Prostate gland (tissue), 2 donors: ENCODE measurements around the gene EMID1. TPM values are rescaled to one million over a fixed set of nuclear protein-coding genes. Genes with fewer than 3 reads are reported as not detected.

ENCODE experiments used
- DNase-seq: peaks from one replicate; pipeline ENCODE4 v3.0.0-alpha.2; 2019; ENCODE audit warnings: low spot score
- H3K27ac ChIP-seq, 2 donors: fragments of 200-600 bp; sonication (generic); 2 replicates each; pipeline ENCODE4 v1.5.1; 2017 to 2019
- H3K27me3 ChIP-seq: fragments of 200-600 bp; sonication (generic); replicated peaks from 2 replicates; pipeline ENCODE4 v1.5.1; 2019; ENCODE audit not compliant: insufficient read depth
- H3K36me3 ChIP-seq, 2 donors: fragments of 200-600 bp; sonication (generic); 1 replicate in 1 of 2; 2 replicates in 1 of 2; pipeline versions ENCODE4 v1.5.1 to v1.8.1; 2017 to 2019
- H3K4me1 ChIP-seq: fragments of 200-600 bp; sonication (generic); replicated peaks from 2 replicates; pipeline ENCODE4 v1.5.1; 2019
- H3K4me3 ChIP-seq, 2 donors: fragments of 200-600 bp; sonication (generic); 2 replicates each; pipeline ENCODE4 v1.5.1; 2017 to 2019
- H3K9me3 ChIP-seq: fragments of 200-600 bp; sonication (generic); 2 replicates; pipeline ENCODE4 v1.5.1; 2017
- CTCF ChIP-seq, 4 experiments: fragments of 200-600 bp in 2 of 4; fragments of 450-650 bp in 2 of 4; sonication (generic) in 2 of 4; IDR thresholded peaks; 1 replicate in 3 of 4; 2 replicates in 1 of 4; pipeline ENCODE4 v1.5.1; 2016 to 2019; ENCODE audit warnings: antibody characterized with exemption in 4 of 4, mild to moderate bottlenecking in 2 of 4, moderate library complexity in 2 of 4
- POLR2A ChIP-seq: fragments of 450-650 bp; IDR thresholded peaks from one replicate; pipeline ENCODE4 v1.6.1; 2016; ENCODE audit warnings: antibody characterized with exemption, mild to moderate bottlenecking
- POLR2AphosphoS5 ChIP-seq: sonication (generic); formaldehyde crosslinking; IDR thresholded peaks from one replicate; pipeline ENCODE4 v1.6.1; 2017; ENCODE audit warnings: antibody characterized with exemption
- WGBS: methylation state at CpG from one replicate; pipeline ENCODE4 v1.1.5; 2018; 5-methylcytosine and 5-hydroxymethylcytosine counted together
- intact Hi-C: fragments of 100-400 bp; cut with DNase I; formaldehyde crosslinking; loops from one replicate; pipeline ENCODE4 v1.14.2; 2022
- total RNA-seq, 2 donors: library from RNA; depleted of rRNA; stranded (reverse); fragments of >200 nt; gene quantifications; one replicate each; pipeline ENCODE4 v1.1.0, GENCODE V29; 2016

Gene EMID1
- total RNA-seq, 2 donors from 2014 or later: 12.8 to 14.7 TPM

- H3K9me3 ChIP-seq: no peaks in the 10 kb centered on the region
- intact Hi-C loops: no loop called here
- WGBS: 94% methylated on average over 17 of the region's 17 CpGs
- no peak for TF ChIP-seq POLR2A
- no peak for TF ChIP-seq POLR2AphosphoS5
- TF ChIP-seq CTCF (IDR thresholded peaks at IDR 0.05): no peak
- no peaks in the 10 kb centered on the region for H3K4me1 ChIP-seq
- no peak overlapping the region for H3K4me3 ChIP-seq
- no peaks in the 10 kb centered on the region for H3K27me3 ChIP-seq
- no peak for DNase-seq
- no peak overlapping the region for H3K27ac ChIP-seq
- H3K36me3 ChIP-seq: no peaks in the 10 kb centered on the region
Measured at GRCh38 chr22:29258407-29259252, 52.9 kb downstream of the EMID1 start.

DNA sequence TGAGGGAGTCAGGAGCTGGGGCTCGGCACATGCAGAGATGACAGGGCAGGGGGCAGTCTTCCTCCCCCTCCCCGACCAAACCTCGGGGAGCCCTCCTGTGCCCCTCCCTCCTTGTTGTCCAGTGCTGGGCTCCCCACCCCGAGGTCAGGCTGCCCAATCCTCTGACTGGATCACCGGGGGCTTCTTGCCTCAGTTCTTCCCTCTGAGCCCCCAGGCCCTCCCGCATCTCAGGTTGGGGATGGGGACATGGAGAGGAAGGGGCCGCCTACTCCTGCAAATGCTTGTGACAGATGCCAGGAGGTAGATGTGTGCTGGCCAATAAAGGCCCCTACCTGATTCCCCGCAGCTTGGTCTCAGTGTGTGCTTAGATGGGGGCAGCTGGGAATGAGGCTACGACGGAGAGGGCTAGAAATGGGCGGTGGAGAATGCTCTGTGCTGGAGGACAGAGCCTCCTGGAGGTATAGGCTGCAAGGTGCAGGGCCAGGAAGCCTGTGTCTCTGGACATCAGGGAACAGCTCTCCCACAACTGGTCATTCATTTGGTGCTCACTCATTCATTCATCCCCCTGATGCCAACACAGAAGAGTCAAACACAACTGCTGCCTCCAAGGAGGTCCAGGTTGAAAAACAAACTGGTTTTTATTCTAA, 53.7 kb downstream of the EMID1 start:
- Histone ChIP-seq H3K4me1 (no peaks in the 10 kb centered on the region), H3K27me3 (no peaks in the 10 kb centered on the region), H3K36me3 (no peaks in the 10 kb centered on the region), H3K9me3 (no peaks in the 10 kb centered on the region), H3K4me3 (no peak overlapping the region), H3K27ac (no peak overlapping the region)
- no peak for DNase-seq
- no peak for TF ChIP-seq CTCF (IDR thresholded peaks at IDR 0.05)
- no peak for TF ChIP-seq POLR2AphosphoS5
- no peak for TF ChIP-seq POLR2A
- WGBS: 77% methylated on average over 11 of the region's 11 CpGs
- intact Hi-C loops: no loop called here

- TF ChIP-seq POLR2AphosphoS5 (no peak), CTCF (IDR thresholded peaks at IDR 0.05) (no peak), POLR2A (no peak)
- no peaks in the 10 kb centered on the region for H3K27me3 ChIP-seq
- DNase-seq: no peak
- intact Hi-C loops: no loop called here
- no peak overlapping the region for H3K4me3 ChIP-seq
- H3K4me1 ChIP-seq: no peaks in the 10 kb centered on the region
- 81% methylated on average over 7 of the region's 13 CpGs for WGBS
- peaks cover 0 to 2% of the 10 kb centered on the region in 2 donors for H3K36me3 ChIP-seq
- no peaks in the 10 kb centered on the region for H3K9me3 ChIP-seq
- no peak overlapping the region for H3K27ac ChIP-seq
Measured at GRCh38 chr22:29260031-29260560, 54.4 kb downstream of the EMID1 start.

DNA sequence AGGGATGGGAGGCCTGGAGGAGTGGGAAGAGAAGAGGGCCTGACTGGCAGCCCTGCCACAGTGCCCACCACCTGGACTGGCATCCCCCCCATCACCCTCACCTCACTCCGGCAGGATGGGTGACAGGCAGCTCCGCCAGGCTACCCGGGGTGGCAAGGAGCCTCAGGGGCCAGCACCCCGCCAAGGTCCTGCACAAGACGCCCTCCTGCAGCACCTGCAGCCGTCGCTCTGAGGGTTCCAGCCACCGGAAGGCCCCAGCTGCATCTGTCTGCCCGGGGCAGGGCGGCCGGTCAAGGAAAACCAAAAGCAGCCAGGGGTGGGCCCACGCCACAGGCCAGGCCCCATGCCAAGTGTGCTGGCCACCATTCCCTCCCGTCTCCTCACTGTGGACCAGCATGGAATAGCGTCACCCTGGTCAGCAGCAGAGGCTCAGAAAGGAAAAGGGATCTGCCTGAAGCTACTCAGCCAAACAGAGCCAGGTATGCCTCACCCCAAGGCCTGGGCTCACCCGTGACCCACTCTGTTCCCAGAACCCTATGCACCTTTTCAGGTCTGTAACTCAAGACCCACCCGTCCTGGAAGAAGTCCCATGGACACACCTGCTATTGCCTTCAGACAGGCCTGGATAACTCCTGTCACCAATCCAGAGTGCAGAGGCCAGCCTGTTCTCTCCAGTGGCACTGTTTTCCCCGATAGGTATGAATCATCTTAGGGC, 55.1 kb downstream of the EMID1 start:
- H3K36me3 ChIP-seq: peaks cover 0 to 5% of the 10 kb centered on the region in 2 donors
- H3K27ac ChIP-seq: no peak overlapping the region
- no peak overlapping the region for H3K4me3 ChIP-seq
- no peaks in the 10 kb centered on the region for H3K27me3 ChIP-seq
- H3K9me3 ChIP-seq: no peaks in the 10 kb centered on the region
- 73% methylated on average over 15 of the region's 17 CpGs for WGBS
- DNase-seq: no peak
- TF ChIP-seq POLR2AphosphoS5: no peak
- no peak for TF ChIP-seq POLR2A
- no peak for TF ChIP-seq CTCF (IDR thresholded peaks at IDR 0.05)
- intact Hi-C loops: no loop called here
- H3K4me1 ChIP-seq: no peaks in the 10 kb centered on the region
